Measurements from ENCODE around the gene KHK.

Gene KHK

GRCh38 chr2:27082773-27083409 is 3.7 kb upstream of the KHK start:
- DNase-seq: no peak

DNA sequence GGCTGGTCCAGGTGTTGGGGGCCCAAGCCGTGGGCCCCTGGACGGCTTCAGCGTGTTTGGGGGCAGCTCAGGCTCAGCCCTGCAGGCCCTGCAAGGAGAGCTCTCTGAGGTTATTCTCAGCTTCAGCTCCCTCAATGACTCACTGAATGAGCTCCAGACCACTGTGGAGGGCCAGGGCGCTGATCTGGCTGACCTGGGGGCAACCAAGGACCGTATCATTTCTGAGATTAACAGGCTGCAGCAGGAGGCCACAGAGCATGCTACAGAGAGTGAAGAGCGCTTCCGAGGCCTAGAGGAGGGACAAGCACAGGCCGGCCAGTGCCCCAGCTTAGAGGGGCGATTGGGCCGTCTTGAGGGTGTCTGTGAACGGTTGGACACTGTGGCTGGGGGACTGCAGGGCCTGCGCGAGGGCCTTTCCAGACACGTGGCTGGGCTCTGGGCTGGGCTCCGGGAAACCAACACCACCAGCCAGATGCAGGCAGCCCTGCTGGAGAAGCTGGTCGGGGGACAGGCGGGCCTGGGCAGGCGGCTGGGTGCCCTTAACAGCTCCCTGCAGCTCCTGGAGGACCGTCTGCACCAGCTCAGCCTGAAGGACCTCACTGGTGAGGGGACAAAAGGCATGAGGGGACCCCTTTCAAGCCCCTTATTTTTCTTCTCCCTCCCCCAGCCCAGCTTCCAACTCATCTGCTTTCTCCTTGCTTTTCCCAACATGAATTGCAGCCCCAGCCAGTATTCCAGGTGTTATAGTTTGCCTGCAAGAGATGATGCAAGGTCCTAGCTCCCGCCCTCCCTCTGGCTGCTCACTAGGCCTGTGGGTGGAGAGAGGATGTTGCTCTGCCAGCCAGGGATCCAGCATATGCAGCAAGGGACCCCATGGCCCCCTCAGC is 2.9 kb upstream of the KHK start:
- DNase-seq: no peak

DNA sequence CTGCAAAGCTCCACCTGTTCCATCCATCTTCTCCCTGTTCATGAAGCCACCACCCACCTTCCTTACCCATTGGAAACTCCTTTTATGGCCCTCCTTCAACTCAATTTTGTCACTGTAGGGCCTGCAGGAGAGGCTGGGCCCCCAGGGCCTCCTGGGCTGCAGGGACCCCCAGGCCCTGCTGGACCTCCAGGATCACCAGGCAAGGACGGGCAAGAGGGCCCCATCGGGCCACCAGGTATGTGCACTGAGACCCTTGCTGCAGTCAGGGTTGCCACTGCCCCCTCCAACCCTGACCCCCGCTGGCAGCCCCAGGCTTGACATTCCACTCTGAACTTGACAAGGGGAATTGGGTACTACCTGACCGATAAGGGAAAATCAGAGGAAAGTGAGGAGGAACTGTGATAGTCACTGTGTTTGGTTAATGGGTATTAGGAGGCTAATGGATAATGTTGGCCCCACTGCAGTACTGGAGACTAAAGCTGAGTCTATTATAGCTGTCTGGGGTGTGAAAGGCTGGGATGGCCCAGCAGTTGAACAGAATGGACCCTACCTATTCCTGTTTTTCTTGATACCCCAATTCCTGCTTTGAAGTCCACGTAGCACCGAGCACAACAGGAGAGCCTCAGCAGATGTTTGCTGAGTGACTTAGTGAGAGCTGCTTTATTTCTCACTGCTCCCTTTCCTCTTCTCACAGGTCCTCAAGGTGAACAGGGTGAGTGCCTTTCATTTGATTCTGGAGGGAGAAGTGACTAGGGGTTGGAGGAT is 2.1 kb upstream of the KHK start:
- DNase-seq: no peak

GRCh38 chr2:27085062-27085672 is 1.4 kb upstream of the KHK start:
- DNase-seq: no peak

GRCh38 chr2:27085673-27086089 is 891 bp upstream of the KHK start:
- DNase-seq: peak in 4 of 6 experiments; percentile 17 to 52 (median 34)

GRCh38 chr2:27086090-27086723 is 365 bp upstream of the KHK start:
- peak; percentile 94 to 98 (median 96) for DNase-seq

DNA sequence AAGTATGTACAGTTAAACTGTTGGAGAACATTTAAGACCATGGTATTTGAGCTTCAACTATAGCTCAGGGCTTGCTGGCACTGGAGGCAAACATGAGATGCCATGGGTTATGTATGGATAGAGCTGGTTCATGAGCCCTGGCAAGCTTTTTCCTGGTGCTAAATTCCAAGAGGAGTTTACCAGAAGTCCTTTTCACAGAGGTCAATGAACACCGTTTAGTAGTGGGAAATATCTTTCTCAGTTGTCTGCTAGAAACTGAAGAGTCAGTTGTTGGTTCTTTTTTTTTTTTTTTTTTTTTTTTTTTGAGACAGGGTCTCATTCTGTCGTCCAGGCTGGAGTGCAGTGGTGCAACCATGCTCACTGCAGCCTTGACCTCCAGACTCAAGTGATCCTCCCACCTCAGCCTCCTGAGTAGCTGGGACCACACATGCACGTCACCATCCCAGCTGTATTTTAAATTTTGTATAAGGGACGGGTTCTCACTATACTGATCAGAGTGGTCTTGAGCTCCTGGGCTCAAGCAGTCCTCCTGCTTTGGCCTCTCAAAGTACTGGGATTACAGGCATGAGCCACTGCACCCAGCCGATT is 1.3 kb downstream of the KHK start:
- no peak for DNase-seq

GRCh38 chr2:27088634-27089033 is 2.1 kb downstream of the KHK start:
- no peak for DNase-seq

- DNase-seq: no peak
These were observed 2.8 kb downstream of the KHK start for GRCh38 chr2:27089111-27089954.

- no peak for DNase-seq
These were observed 5.4 kb downstream of the KHK start for GRCh38 chr2:27091746-27092695.

DNA sequence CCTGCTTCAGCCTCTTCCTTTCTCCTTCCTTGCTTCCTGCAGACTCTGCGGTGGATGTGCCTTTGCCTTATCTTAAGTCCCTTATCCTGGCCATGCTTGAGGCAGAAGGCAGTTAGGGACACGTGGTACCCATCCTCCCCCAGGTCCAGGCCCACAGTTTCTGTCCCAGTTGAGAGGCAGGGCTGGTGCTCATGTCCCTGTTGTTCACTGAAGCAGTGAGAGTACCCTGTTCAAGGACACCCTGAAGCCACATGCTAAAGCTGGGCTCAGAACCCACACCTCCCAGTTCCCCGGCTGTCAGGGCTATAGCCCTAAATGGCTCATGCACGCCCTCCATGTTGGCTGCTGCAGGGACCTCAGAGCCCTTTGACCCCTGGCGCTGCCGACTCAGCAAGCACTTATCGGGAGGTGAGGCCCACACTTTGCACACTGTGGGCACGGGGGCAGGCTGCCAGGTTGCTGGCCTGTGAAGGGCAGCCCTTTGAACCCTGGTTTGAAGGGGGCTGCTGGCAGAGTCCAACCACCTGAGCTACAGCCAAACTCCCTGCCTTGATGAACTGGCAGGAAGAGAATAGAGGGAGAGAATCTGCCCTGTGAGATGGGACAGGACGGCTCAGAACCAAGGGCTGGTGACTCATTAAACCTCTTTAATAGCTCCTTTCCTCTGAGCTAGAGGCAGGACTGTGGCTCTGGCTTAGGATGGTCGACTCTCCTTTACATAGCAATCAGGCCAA is 6.3 kb downstream of the KHK start:
- no peak for DNase-seq

- no peak for DNase-seq
These were observed 7.1 kb downstream of the KHK start for GRCh38 chr2:27093430-27094352.

- DNase-seq: no peak
These were observed 7.9 kb downstream of the KHK start for GRCh38 chr2:27094353-27094984.

GRCh38 chr2:27095427-27095744 is 8.8 kb downstream of the KHK start:
- DNase-seq: no peak

DNA sequence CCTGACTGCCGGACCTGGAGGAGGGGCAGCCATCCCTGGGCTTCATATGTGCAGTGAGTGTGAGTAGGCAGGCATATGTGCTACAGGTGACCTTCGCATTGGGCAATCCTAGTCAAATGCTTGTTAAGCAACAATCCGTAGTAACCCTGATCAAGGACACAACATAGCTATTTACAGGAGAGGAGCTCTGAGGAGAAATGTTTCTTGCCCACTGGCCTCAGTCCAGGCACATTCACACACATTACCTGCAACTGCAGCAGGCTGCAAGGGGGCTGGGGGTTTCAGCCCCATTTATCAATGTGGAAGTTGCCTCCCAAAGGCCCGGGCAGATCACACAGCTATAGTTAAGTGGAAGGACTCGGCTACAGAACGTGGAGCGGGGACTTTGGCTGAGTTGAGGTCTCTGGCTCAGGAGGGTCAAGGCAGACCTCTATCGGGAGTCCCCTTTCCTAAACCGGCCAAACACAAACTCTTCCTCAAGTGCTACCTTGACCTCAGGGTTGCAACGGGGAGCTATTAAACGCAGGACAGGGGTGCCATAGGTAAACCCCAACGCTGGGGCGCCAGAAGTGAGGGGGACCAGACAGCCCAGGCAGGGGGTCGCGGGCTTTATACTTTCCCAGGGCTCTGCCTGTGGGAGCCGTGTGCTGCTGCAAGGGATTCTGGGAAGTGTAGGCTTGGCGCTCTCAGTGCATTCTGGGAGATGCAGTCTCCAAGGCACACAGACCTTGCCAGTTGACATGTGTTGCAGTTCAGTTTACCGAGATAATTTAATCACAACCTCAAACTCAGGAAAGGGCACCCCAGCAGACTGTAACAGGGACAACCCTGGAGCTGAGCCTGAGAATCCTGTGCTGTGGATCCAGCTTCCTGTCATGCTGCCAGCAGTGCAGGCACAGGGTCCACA is 9.4 kb downstream of the KHK start:
- DNase-seq: peak in 4 of 6 experiments; percentile 6 to 13 (median 10)

DNA sequence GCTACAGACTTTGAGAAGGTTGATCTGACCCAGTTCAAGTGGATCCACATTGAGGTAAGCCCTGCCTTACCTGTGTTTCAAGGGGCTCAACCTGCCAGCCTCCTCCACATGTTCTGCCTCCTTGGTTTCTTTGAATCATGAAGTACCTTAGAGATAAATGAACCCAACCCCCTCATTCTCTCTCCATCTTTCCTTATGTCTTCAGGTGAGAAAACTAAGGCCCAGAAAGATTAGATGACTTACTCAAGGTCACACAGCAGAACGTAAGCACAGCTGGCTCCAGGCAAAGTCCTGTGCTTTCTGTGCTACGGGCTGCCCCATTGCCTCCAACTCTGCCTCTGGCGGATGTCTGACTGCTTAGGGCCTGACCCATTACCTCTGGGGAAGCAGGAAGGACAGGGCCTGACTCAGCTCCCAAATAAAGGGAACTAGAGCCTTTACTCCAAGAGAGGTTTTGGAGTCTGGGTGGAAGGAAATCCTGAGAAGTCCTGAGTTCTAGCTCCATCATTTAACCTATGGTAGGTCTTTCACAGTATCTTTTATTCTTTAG is 10.3 kb downstream of the KHK start:
- DNase-seq: no peak

Measured in stimulated activated naive CD4-positive, alpha-beta T cell (primary cell).